Vagina (tissue), 2 donors: ENCODE results near the gene C10orf90. TPM values are rescaled to one million over a fixed set of nuclear protein-coding genes. Genes with fewer than 3 reads are reported as not detected.

Experiments
- DNase-seq, 2 donors: peaks; one replicate each; pipeline ENCODE4 v3.0.0-alpha.2; 2017; ENCODE audit errors: extremely low spot score in 2 of 2
- H3K27ac ChIP-seq: fragments of 200-600 bp; sonication (generic); one replicate; pipeline ENCODE4 v1.5.1; 2019
- H3K27me3 ChIP-seq: fragments of 200-600 bp; sonication (generic); one replicate; pipeline ENCODE4 v1.5.1; 2019
- H3K36me3 ChIP-seq, 2 donors: fragments of 200-600 bp; sonication (generic); one replicate each; pipeline ENCODE4 v1.5.1; 2017 to 2019
- H3K4me1 ChIP-seq: fragments of 200-600 bp; sonication (generic); one replicate; pipeline ENCODE4 v1.5.1; 2019
- H3K4me3 ChIP-seq, 2 donors: fragments of 200-600 bp; sonication (generic); 1 replicate in 1 of 2; 2 replicates in 1 of 2; pipeline ENCODE4 v1.5.1; 2016 to 2019
- H3K9me3 ChIP-seq: fragments of 200-600 bp; sonication (generic); one replicate; pipeline ENCODE4 v1.5.1; 2019
- CTCF ChIP-seq, 3 experiments: fragments of 450-650 bp in 2 of 3; fragments of 200-600 bp in 1 of 3; sonication (generic) in 1 of 3; IDR thresholded peaks; one replicate each; pipeline ENCODE4 v1.5.1; 2017 to 2019; ENCODE audit warnings: antibody characterized with exemption in 3 of 3, mild to moderate bottlenecking in 2 of 3, moderate library complexity in 2 of 3
- POLR2A ChIP-seq, 2 donors: fragments of 450-650 bp; IDR thresholded peaks; one replicate each; pipeline ENCODE4 v1.6.1; 2017; ENCODE audit warnings: antibody characterized with exemption in 2 of 2, mild to moderate bottlenecking in 2 of 2, moderate library complexity in 2 of 2
- POLR2AphosphoS5 ChIP-seq, 2 donors: sonication (generic); formaldehyde crosslinking; IDR thresholded peaks; one replicate each; pipeline ENCODE4 v1.9.0; 2017; ENCODE audit warnings: antibody characterized with exemption in 2 of 2, mild to moderate bottlenecking in 2 of 2, low read depth in 1 of 2; ENCODE audit not compliant: insufficient read depth in 1 of 2
- intact Hi-C: fragments of 100-400 bp; cut with DNase I; formaldehyde crosslinking; loops from one replicate; pipeline ENCODE4 v1.15.1; 2023
- total RNA-seq: library from RNA; depleted of rRNA; stranded (reverse); fragments of >200 nt; gene quantifications from one replicate; pipeline ENCODE4 v1.2.3, GENCODE V29; 2016

The C10orf90 gene
- total RNA-seq, 1 donor from 2014 or later = not detected

DNA sequence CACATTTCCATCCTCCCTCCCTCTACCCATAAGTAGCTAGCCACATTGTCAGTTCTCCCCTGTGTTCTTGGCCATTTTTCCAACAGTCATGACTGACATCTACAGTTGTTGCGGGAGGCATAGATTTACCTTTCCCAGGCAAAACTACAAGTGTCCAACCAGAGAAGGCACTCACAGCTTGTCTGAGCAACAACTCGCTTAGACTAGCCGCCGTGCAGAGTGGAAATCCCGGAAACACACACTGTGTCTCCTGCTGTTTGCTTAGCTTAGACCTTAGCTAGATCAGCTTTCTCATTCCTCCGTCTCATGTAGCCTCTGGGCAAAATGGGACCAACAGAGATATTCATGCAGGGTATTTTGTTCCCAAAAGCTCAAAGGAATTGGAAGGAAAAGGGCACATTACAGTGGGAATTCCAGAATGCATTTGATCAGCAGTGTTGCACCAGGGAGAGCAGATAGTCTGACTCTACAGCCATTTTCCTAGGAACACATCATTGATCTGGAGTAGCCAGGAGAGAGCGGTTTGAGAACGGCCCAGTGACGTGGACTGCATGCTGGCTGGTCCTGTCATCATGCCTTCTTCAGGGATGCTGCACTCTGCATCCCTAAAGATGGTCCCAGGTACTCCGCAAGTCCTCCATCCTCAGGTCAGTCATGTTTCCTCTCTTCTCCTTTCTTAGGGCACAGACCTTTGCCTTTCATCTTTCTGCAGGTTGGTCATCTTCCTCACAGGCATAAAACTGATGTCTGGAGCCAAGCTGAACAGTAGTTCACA is 89.4 kb downstream of the C10orf90 start:
- intact Hi-C loops = no loop called here
- no peak overlapping the region for H3K27ac ChIP-seq
- no peaks in the 10 kb centered on the region for H3K36me3 ChIP-seq
- TF ChIP-seq POLR2A (IDR thresholded peaks at IDR 0.05) (no peak), POLR2AphosphoS5 (IDR thresholded peaks at IDR 0.05; ENCODE audit: insufficient read depth in 1 of 2, low read depth in 1 of 2) (no peak), CTCF (IDR thresholded peaks at IDR 0.05) (no peak)
- no peaks in the 10 kb centered on the region for H3K27me3 ChIP-seq
- no peaks in the 10 kb centered on the region for H3K9me3 ChIP-seq
- DNase-seq = no peak
- H3K4me1 ChIP-seq = no peaks in the 10 kb centered on the region
- H3K4me3 ChIP-seq = no peak overlapping the region

GRCh38 chr10:126576336-126576735 is 94.2 kb downstream of the C10orf90 start:
- DNase-seq = no peak
- no peaks in the 10 kb centered on the region for H3K9me3 ChIP-seq
- TF ChIP-seq POLR2A (IDR thresholded peaks at IDR 0.05) = no peak
- no peak for TF ChIP-seq CTCF (IDR thresholded peaks at IDR 0.05)
- no peak for TF ChIP-seq POLR2AphosphoS5 (IDR thresholded peaks at IDR 0.05; ENCODE audit: insufficient read depth in 1 of 2, low read depth in 1 of 2)
- intact Hi-C loops = no loop called here
- H3K4me1 ChIP-seq = no peaks in the 10 kb centered on the region
- no peaks in the 10 kb centered on the region for H3K36me3 ChIP-seq
- no peak overlapping the region for H3K4me3 ChIP-seq
- H3K27ac ChIP-seq = no peak overlapping the region
- no peaks in the 10 kb centered on the region for H3K27me3 ChIP-seq

DNA sequence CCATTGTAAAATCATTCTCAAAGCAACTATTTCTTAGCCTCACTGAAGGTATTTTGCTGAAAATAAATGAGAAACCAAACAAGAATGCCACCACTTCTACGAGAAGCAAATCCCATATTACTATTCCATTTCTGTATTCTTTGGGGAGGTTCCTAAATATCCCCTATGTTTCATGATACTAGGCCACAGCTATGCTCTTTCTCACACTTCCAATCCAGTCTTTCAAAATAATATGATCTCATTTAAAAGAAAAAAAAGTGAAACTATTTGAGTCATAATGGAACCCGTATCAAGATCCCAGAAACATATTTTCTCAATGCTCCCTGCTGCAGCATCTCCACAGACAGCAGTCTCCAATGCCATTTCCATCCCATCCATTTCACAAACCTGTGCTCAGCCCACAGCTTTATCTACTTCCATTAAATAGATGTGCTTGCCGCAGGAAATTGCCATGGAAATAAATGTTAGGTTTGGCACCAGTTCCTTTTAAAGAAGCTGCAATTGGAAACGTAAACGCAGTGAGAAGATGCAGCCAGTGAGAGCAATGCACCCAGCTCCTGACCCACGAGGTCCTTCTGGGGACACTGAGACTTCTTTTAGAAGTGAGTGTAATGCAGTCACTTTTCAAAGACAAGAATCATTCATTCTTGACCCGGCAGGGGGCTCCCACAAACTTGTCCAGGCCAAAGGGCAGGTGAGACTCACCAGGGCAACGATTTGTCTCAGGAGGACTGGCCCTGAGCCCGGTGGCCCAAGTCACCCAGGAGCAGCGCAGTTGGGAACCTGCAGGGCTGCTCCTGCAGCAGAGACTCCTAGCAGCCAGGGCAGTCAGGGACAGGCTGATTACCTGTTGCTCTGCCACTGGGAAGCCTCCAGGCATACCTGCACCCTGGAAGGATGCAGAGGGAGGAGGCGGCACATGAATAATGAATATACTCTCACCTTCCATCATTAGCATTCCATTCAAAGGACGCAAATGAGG is 99.6 kb downstream of the C10orf90 start:
- Histone ChIP-seq H3K4me3 (no peak overlapping the region), H3K36me3 (no peaks in the 10 kb centered on the region), H3K4me1 (no peaks in the 10 kb centered on the region), H3K27ac (no peak overlapping the region), H3K9me3 (no peaks in the 10 kb centered on the region), H3K27me3 (no peaks in the 10 kb centered on the region)
- intact Hi-C loops = no loop called here
- no peak for TF ChIP-seq CTCF (IDR thresholded peaks at IDR 0.05)
- TF ChIP-seq POLR2A (IDR thresholded peaks at IDR 0.05) = no peak
- TF ChIP-seq POLR2AphosphoS5 (IDR thresholded peaks at IDR 0.05; ENCODE audit: insufficient read depth in 1 of 2, low read depth in 1 of 2) = no peak
- no peak for DNase-seq

DNA sequence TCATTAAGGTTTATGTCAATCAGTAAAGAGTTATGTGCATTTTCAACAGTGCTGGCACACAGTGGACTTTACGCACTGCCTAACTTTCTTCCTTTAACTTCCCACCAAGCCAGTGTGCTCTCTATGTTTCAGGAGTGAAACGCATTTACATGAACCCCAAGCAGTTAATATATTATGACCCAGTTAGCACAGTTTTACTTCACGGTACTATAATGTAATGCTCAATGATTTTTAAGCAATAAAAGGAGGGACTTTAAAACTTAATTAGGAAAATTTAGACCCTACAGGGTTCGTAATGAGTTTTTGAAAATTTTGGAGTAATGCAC is 100.3 kb downstream of the C10orf90 start:
- Histone ChIP-seq H3K4me1 (no peaks in the 10 kb centered on the region), H3K36me3 (no peaks in the 10 kb centered on the region), H3K27me3 (no peaks in the 10 kb centered on the region), H3K4me3 (no peak overlapping the region), H3K27ac (no peak overlapping the region), H3K9me3 (no peaks in the 10 kb centered on the region)
- no peak for TF ChIP-seq POLR2AphosphoS5 (IDR thresholded peaks at IDR 0.05; ENCODE audit: insufficient read depth in 1 of 2, low read depth in 1 of 2)
- no peak for TF ChIP-seq CTCF (IDR thresholded peaks at IDR 0.05)
- intact Hi-C loops = no loop called here
- no peak for DNase-seq
